ENCODE data around the gene GRIK4.

DNA sequence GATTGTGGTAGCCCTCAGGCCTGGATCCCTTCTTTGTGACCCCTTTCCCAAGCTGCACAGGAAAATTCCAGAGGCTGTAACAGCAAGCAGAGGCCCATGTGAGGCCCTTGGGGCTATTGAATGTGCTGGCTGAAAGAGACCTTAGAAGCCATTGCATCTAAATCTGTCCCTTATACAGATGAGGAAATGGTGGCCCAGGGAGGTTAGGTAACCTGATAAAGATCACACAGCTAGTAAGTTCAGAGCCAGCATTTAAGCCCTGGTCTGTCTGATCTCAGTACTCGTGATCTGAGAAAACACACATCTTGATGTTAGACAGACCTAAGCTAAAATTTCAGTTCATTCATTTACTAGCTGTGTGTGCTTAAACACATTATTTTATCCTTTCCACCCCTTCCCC lies 396.4 kb downstream of the GRIK4 start:
- TF ChIP-seq, protein P1, sequence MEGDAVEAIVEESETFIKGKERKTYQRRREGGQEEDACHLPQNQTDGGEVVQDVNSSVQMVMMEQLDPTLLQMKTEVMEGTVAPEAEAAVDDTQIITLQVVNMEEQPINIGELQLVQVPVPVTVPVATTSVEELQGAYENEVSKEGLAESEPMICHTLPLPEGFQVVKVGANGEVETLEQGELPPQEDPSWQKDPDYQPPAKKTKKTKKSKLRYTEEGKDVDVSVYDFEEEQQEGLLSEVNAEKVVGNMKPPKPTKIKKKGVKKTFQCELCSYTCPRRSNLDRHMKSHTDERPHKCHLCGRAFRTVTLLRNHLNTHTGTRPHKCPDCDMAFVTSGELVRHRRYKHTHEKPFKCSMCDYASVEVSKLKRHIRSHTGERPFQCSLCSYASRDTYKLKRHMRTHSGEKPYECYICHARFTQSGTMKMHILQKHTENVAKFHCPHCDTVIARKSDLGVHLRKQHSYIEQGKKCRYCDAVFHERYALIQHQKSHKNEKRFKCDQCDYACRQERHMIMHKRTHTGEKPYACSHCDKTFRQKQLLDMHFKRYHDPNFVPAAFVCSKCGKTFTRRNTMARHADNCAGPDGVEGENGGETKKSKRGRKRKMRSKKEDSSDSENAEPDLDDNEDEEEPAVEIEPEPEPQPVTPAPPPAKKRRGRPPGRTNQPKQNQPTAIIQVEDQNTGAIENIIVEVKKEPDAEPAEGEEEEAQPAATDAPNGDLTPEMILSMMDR (conservative IDR thresholded peaks at IDR 0.05 in 1 of 2, IDR thresholded peaks at IDR 0.05 in 1 of 2; ENCODE audit: extremely low read depth in 1 of 2, insufficient read depth in 1 of 2, low read depth in 1 of 2, low read length in 2 of 2) = no peak
- TF ChIP-seq EZH2 (IDR thresholded peaks at IDR 0.05; ENCODE audit: borderline replicate concordance, low read length) = no peak

Data from mammary epithelial cell (primary cell).